GM12891 (cell line): ENCODE measurements around the gene KIF19.

ENCODE experiments used
- PAX5 ChIP-seq: IDR thresholded peaks from 2 replicates; pipeline ENCODE4 v1.6.1; 2011; ENCODE audit warnings: low read length, moderate library complexity, mild to moderate bottlenecking; ENCODE audit not compliant: insufficient read depth, severe bottlenecking
- POLR2A ChIP-seq: IDR thresholded peaks from 2 replicates; pipeline ENCODE4 v1.6.1; 2011; ENCODE audit warnings: low read depth, low read length, control low read depth
- POLR2AphosphoS5 ChIP-seq: IDR thresholded peaks from 2 replicates; pipeline ENCODE4 v1.6.1; 2011; ENCODE audit warnings: low read depth, low read length, control low read depth
- SPI1 ChIP-seq: IDR thresholded peaks from 2 replicates; pipeline ENCODE4 v1.6.1; 2011; ENCODE audit warnings: low read depth, low read length, control low read depth
- TAF1 ChIP-seq: IDR thresholded peaks from 2 replicates; pipeline ENCODE4 v1.6.1; 2011; ENCODE audit warnings: low read depth, low read length, control low read depth

- no peak for TF ChIP-seq POLR2A
- no peak for TF ChIP-seq POLR2AphosphoS5
- no peak for TF ChIP-seq PAX5
- TF ChIP-seq TAF1: no peak
- TF ChIP-seq SPI1: no peak
Measured at GRCh38 chr17:74303305-74303704, 22.7 kb upstream of the KIF19 start.
